Renal cortical epithelial cell (primary cell): ENCODE data around the gene GATA3. TPM values are rescaled to one million over a fixed set of nuclear protein-coding genes. Genes with fewer than 3 reads are reported as not detected.

Source experiments
- DNase-seq: peaks from one replicate; pipeline ENCODE4 v3.0.0-alpha.2; 2011; ENCODE audit warnings: low read depth
- total RNA-seq: library from RNA; depleted of rRNA; stranded (reverse); fragments of >200 nt; gene quantifications from 2 replicates; pipeline ENCODE4 v1.2.3, GENCODE V29; 2014

The GATA3 gene
- total RNA-seq, 1 donor from 2014 or later: 3.9 TPM

- no peak for DNase-seq
Measured at GRCh38 chr10:8100366-8100765, 45.9 kb downstream of the GATA3 start.

- no peak for DNase-seq
Measured at GRCh38 chr10:8102708-8103401, 48.4 kb downstream of the GATA3 start.

- no peak for DNase-seq
Measured at GRCh38 chr10:8103543-8103942, 49.1 kb downstream of the GATA3 start.

GRCh38 chr10:8104005-8104404, 49.5 kb downstream of the GATA3 start:
- no peak for DNase-seq

- no peak for DNase-seq
Measured at GRCh38 chr10:8104721-8105120, 50.2 kb downstream of the GATA3 start.

- no peak for DNase-seq
Measured at GRCh38 chr10:8105932-8106331, 51.4 kb downstream of the GATA3 start.

GRCh38 chr10:8112230-8112905, 57.9 kb downstream of the GATA3 start:
- DNase-seq: no peak

GRCh38 chr10:8112942-8113442, 58.5 kb downstream of the GATA3 start:
- no peak for DNase-seq

- DNase-seq: no peak
Measured at GRCh38 chr10:8113616-8114015, 59.1 kb downstream of the GATA3 start.

GRCh38 chr10:8114741-8115617, 60.5 kb downstream of the GATA3 start:
- no peak for DNase-seq

GRCh38 chr10:8115618-8115980, 61.1 kb downstream of the GATA3 start:
- DNase-seq: no peak

GRCh38 chr10:8116474-8116873, 62.0 kb downstream of the GATA3 start:
- no peak for DNase-seq

GRCh38 chr10:8116926-8117493, 62.5 kb downstream of the GATA3 start:
- DNase-seq: no peak

- no peak for DNase-seq
Measured at GRCh38 chr10:8121201-8121890, 66.9 kb downstream of the GATA3 start.

GRCh38 chr10:8122611-8123369, 68.3 kb downstream of the GATA3 start:
- no peak for DNase-seq

GRCh38 chr10:8124436-8124835, 69.9 kb downstream of the GATA3 start:
- DNase-seq: no peak
